Right ventricle myocardium inferior (tissue), 1 donor: Measurements from ENCODE around the gene TIMM23. TPM values are rescaled to one million over a fixed set of nuclear protein-coding genes. Genes with fewer than 3 reads are reported as not detected.
"Not testable (repeated sequence)": the region's sequence is repeated elsewhere in the genome, so short reads cannot be mapped to it uniquely, and the experiment has no call there.

ENCODE experiments used
- ATAC-seq: fragments of 200-7000 bp; cut with Tn5 transposase; one replicate; pipeline ENCODE4 v1.9.1; 2020; ENCODE audit warnings: mild to moderate bottlenecking, moderate library complexity
- DNase-seq: peaks from one replicate; pipeline ENCODE4 v3.0.0; 2021; ENCODE audit errors: missing footprints
- intact Hi-C: fragments of 100-400 bp; cut with DNase I; formaldehyde crosslinking; loops from one replicate; pipeline ENCODE4 v1.11.0; 2022
- total RNA-seq: library from RNA; stranded (reverse); fragmentation: NEBNext Ultra II Directional; extraction: Animal tissue kit (Norgen Biotek cat#: 25700); gene quantifications from one replicate; pipeline ENCODE4 v1.2.1, GENCODE V29; 2021
- donor health status: DM: no; HTN: yes; CAD: no; lungs with severe emphysema.

Gene TIMM23
- total RNA-seq, 1 donor from 2014 or later = 86.1 TPM

- intact Hi-C loops = no loop called here
- DNase-seq (no peak), ATAC-seq (no peak)
These were observed 63.9 kb downstream of the TIMM23 start for GRCh38 chr10:46035923-46036849.

- intact Hi-C loops = no loop called here
- ATAC-seq = no peak
- DNase-seq = no peak
These were observed 65.0 kb downstream of the TIMM23 start for GRCh38 chr10:46037107-46037825.

GRCh38 chr10:46040004-46040403 lies 67.7 kb downstream of the TIMM23 start:
- ATAC-seq = no peak
- intact Hi-C loops = no loop called here
- no peak for DNase-seq

- intact Hi-C loops = no loop called here
- no peak for ATAC-seq
- no peak for DNase-seq
These were observed 70.2 kb downstream of the TIMM23 start for GRCh38 chr10:46042527-46042926.

- ATAC-seq (no peak), DNase-seq (no peak)
- intact Hi-C loops = no loop called here
These were observed 74.0 kb downstream of the TIMM23 start, which contains the start of gene MSMB for GRCh38 chr10:46046261-46046660. Gene MSMB (minus strand): TSS chr10:46046269. CDS start chr10:46046237, 32 bp downstream.

GRCh38 chr10:46048152-46048551 lies 75.9 kb downstream of the TIMM23 start:
- intact Hi-C loops = no loop called here
- DNase-seq = no peak
- ATAC-seq = no peak

- intact Hi-C loops, DNase-seq, ATAC-seq: not testable (repeated sequence)
These were observed 77.2 kb downstream of the TIMM23 start for GRCh38 chr10:46049497-46049831.

GRCh38 chr10:46050941-46051623 lies 78.8 kb downstream of the TIMM23 start:
- intact Hi-C loops = no loop called here
- DNase-seq (no peak), ATAC-seq (no peak)

- intact Hi-C loops = no loop called here
- DNase-seq (no peak), ATAC-seq (no peak)
These were observed 79.9 kb downstream of the TIMM23 start for GRCh38 chr10:46052057-46052790.

- intact Hi-C loops = no loop called here
- ATAC-seq (no peak), DNase-seq (no peak)
These were observed 80.6 kb downstream of the TIMM23 start for GRCh38 chr10:46052791-46053375.

Other genes starting within 250 kb of the TIMM23 start
- gene WASHC2C, start 245.2 kb upstream of the TIMM23 start, total RNA-seq = 30.2 TPM
- gene AGAP4, start 125.0 kb upstream of the TIMM23 start, total RNA-seq = 4.8 TPM
- 284 TPM for gene NCOA4, start 58.1 kb downstream of the TIMM23 start, total RNA-seq
- gene MSMB, start 73.8 kb downstream of the TIMM23 start, total RNA-seq = not detected